Stimulated activated CD4-positive, alpha-beta T cell treated with anti-CD3 and anti-CD28 coated beads, Interleukin-12 subunit alpha, Interleukin-12 subunit beta, amount 100 ng/mL, for 48 hours (primary cell): ENCODE results near the gene COL9A3.
A peak's percentile ranks its signal among the peaks of the same experiment; 100 is the strongest.

Experiments
- DNase-seq, 3 donors: peaks; one replicate each; pipeline ENCODE4 v3.0.0-alpha.2; 2020; ENCODE audit warnings: low read depth in 2 of 3, low spot score in 1 of 3

COL9A3 gene

GRCh38 chr20:62796699-62797491 lies 20.0 kb upstream of the COL9A3 start:
- DNase-seq, result no peak

- no peak for DNase-seq
Measured at GRCh38 chr20:62797671-62798532, 18.9 kb upstream of the COL9A3 start.

GRCh38 chr20:62799036-62799435 lies 17.8 kb upstream of the COL9A3 start:
- no peak for DNase-seq

- DNase-seq, result no peak
Measured at GRCh38 chr20:62799459-62799858, 17.4 kb upstream of the COL9A3 start.

- no peak for DNase-seq
Measured at GRCh38 chr20:62799873-62800272, 17.0 kb upstream of the COL9A3 start.

GRCh38 chr20:62800314-62801259 lies 16.3 kb upstream of the COL9A3 start:
- DNase-seq, result no peak

- no peak for DNase-seq
Measured at GRCh38 chr20:62801284-62802010, 15.4 kb upstream of the COL9A3 start.

- no peak for DNase-seq
Measured at GRCh38 chr20:62802026-62802712, 14.7 kb upstream of the COL9A3 start.

- no peak for DNase-seq
Measured at GRCh38 chr20:62804021-62804626, 12.7 kb upstream of the COL9A3 start.

- peak in 2 of 3 donors; percentile 40 to 47 for DNase-seq
Measured at GRCh38 chr20:62804627-62805154, 12.2 kb upstream of the COL9A3 start, which contains the start of gene OGFR. Gene OGFR, plus strand, starts transcription at chr20:62804835. Its CDS starts 25 bp downstream, at chr20:62804860.

- DNase-seq, result no peak
Measured at GRCh38 chr20:62805155-62805710, 11.6 kb upstream of the COL9A3 start.

- DNase-seq, result no peak
Measured at GRCh38 chr20:62805711-62806382, 11.0 kb upstream of the COL9A3 start.

- no peak for DNase-seq
Measured at GRCh38 chr20:62806383-62807050, 10.3 kb upstream of the COL9A3 start.

- no peak for DNase-seq
Measured at GRCh38 chr20:62807444-62808210, 9.2 kb upstream of the COL9A3 start.

- DNase-seq, result peak; percentile 35 to 72 (median 68)
Measured at GRCh38 chr20:62808211-62808865, 8.5 kb upstream of the COL9A3 start.
